IPS-15b (cell line): ENCODE measurements around the gene SPHK1.
"Not testable (repeated sequence)": the region's sequence is repeated elsewhere in the genome, so short reads cannot be mapped to it uniquely, and the experiment has no call there.

ENCODE experiments used
- H3K27me3 ChIP-seq: one replicate; pipeline ENCODE4 v1.6.1; 2013; ENCODE audit warnings: low read length; ENCODE audit not compliant: control insufficient read depth, insufficient read depth
- H3K36me3 ChIP-seq: one replicate; pipeline ENCODE4 v1.6.1; 2013; ENCODE audit warnings: low read length; ENCODE audit not compliant: control insufficient read depth, insufficient read depth
- H3K4me1 ChIP-seq: one replicate; pipeline ENCODE4 v1.6.1; 2013; ENCODE audit warnings: mild to moderate bottlenecking, low read length; ENCODE audit not compliant: control insufficient read depth, insufficient read depth
- H3K4me3 ChIP-seq: one replicate; pipeline ENCODE4 v1.5.1; 2013; ENCODE audit warnings: low read depth, low read length
- H3K9ac ChIP-seq: one replicate; pipeline ENCODE4 v1.6.1; 2013; ENCODE audit warnings: low read depth, mild to moderate bottlenecking, low read length
- H3K9me3 ChIP-seq: one replicate; pipeline ENCODE4 v1.6.1; 2013; ENCODE audit warnings: mild to moderate bottlenecking, low read length; ENCODE audit not compliant: control insufficient read depth, insufficient read depth

Gene SPHK1

DNA sequence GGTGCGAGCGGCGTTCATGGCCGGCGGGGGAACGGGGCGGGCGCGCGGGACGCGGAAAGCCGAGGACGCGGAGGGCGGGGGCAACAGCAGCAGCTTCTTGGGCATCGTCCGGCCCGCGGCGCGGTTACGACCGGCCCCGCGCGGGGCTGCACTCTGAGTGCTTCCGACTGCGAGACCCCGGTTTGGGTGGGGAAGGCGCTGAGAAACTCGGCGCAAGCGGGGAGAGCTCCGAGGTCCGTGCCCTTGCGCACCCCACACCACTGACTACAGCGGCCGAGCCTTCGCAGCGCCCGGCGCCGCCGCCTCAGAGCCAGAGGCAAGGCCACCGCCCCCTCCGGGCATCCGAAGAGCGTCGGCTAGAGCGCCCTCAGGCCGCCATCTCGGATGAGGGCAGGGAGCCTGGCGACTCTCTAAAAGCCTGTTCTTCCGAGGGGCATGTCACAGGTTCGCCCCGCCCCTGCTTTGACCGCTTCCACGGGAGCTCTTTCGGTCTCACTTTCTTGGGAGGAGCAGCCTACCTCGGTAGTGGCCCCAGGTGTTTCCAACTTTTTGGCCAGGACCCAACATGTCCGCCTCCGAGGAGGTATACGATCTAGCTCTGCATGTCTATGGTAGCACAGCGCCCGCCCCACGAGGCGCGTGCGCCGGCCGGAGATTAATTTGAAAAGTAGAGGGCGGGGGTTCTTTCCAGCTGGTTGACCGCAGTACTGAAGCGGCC is 30.7 kb upstream of the SPHK1 start, which contains the start of gene PRPSAP1:
Gene PRPSAP1 (minus strand): TSS at position 318 of the 718 bp plus-strand sequence. CDS start 213 bp downstream, at position 105.
- H3K4me1 ChIP-seq: no peaks in the 10 kb centered on the region

DNA sequence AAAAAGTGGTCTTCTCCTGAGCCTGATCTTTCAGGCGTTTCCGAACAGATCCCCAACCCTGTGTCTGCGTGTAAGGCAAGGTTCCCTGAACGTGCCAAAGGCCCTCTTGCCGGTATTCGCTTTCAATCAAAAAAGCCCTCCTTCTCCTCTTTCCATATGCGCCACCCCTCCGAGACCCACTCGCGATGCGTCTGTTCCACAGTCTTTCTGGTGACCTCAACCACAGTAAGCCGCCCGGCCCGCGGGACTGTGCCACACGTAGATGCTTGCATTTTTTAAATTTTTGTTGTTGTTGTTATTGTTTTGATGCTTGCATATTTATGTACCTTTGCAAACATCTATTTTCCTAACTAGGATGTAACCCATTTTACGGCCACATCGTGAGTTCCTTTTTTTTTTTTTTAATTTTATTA is 30.1 kb upstream of the SPHK1 start:
- Histone ChIP-seq H3K4me1 (no peaks in the 10 kb centered on the region), H3K4me3 (peak overlapping the region; percentile 57), H3K36me3 (no peaks in the 10 kb centered on the region), H3K27me3 (no peaks in the 10 kb centered on the region), H3K9ac (peak overlapping the region; percentile 32), H3K9me3 (no peaks in the 10 kb centered on the region)

More for the DNA sequence above, 30.7 kb upstream of the SPHK1 start, which contains the start of gene PRPSAP1:
- H3K9ac ChIP-seq: peak within 1 kb of the TSS; percentile 90
- no peaks in the 10 kb centered on the region for H3K9me3 ChIP-seq
- no peaks in the 10 kb centered on the region for H3K27me3 ChIP-seq
- H3K4me3 ChIP-seq: peak within 1 kb of the TSS; percentile 57
- no peaks in the 10 kb centered on the region for H3K36me3 ChIP-seq

DNA sequence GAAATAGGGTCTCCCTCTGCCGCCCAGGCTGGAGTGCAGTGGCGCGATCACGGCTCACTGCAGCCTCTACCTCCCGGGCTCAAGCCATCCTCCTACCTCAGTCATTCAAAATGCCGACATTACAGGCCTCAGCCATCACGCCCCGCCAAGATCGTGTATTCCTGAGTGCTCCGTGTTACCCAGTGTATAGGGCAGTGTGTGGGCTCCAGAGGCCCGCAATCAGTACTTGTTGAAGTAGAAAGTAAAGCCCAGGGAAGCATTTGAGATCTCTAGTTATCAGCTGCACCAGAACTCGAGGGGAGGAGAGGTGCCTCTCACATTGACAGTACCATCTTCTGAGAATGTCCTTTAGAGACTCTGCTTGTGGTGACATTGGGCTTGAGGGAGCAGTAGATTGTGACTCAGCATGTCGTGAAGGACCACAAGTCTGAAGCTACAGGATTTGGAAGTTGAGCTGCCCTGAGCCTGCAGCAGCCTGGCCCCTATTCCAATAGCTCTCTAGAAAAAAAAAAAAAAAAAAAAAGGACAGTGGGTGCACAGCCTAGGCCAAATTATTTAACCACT is 29.6 kb upstream of the SPHK1 start:
- Histone ChIP-seq H3K4me3 (no peak overlapping the region), H3K27me3 (no peaks in the 10 kb centered on the region), H3K4me1 (no peaks in the 10 kb centered on the region), H3K9ac (no peak overlapping the region), H3K9me3 (no peaks in the 10 kb centered on the region), H3K36me3 (no peaks in the 10 kb centered on the region)

DNA sequence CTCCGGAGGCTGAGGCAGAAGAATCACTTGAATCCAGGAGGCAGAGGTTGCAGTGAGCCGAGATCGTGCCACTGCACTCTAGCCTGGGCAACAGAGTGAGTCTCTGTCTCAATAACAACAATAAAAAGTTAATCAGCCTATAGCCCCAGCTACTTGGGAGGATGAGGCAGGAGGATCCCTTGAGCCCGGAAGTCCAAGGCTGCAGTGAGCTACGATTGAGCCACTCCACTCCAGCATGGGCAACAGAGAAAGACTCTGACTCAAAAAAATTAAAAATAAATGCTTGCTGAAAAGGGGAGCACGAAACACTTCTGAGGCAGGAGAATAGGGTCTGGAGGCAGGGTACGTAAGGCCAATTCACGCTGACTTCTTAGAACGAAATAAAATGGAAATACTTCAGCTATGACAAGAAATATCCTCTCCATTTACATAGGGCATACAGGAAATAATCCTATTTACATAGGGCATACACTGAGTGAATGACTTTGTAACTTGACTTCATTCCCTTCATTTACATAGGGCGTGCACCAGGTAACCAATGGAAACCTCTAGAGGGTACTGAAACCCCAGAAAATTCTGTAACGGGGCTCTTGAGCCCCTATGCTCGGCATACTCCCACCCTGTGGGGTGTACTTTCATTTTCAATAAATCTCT is 27.5 kb upstream of the SPHK1 start:
- no peaks in the 10 kb centered on the region for H3K4me1 ChIP-seq
- H3K4me3 ChIP-seq: no peak overlapping the region
- no peaks in the 10 kb centered on the region for H3K36me3 ChIP-seq
- no peaks in the 10 kb centered on the region for H3K9me3 ChIP-seq
- no peaks in the 10 kb centered on the region for H3K27me3 ChIP-seq
- no peak overlapping the region for H3K9ac ChIP-seq

- H3K4me3 ChIP-seq: no peak overlapping the region
- no peak overlapping the region for H3K9ac ChIP-seq
- H3K36me3 ChIP-seq: no peaks in the 10 kb centered on the region
- no peaks in the 10 kb centered on the region for H3K4me1 ChIP-seq
- H3K27me3 ChIP-seq: no peaks in the 10 kb centered on the region
- no peaks in the 10 kb centered on the region for H3K9me3 ChIP-seq
These were observed 26.7 kb upstream of the SPHK1 start for GRCh38 chr17:76357597-76358158.

- no peak overlapping the region for H3K9ac ChIP-seq
- H3K27me3 ChIP-seq: no peaks in the 10 kb centered on the region
- no peaks in the 10 kb centered on the region for H3K4me1 ChIP-seq
- no peaks in the 10 kb centered on the region for H3K36me3 ChIP-seq
- H3K4me3 ChIP-seq: no peak overlapping the region
- H3K9me3 ChIP-seq: no peaks in the 10 kb centered on the region
These were observed 25.0 kb upstream of the SPHK1 start for GRCh38 chr17:76359375-76359774.

DNA sequence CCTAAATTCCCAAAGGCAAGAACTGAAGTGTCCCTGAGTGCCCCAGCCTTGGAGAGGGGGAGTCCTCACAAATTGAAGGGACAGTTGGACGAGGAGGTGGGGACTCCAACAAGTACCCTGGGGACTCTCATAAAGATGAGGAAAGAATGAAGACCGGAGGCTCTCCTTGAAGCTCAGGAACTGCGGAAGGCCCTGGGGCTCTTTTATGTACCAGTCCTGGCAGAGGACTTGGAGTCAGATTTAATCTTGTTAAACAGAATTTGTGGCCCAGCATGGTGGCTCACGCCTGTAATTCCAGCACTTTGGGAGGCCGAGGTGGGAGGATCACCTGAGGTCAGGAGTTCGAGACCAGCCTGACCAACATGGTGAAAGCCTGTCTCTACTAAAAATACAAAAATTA is 24.6 kb upstream of the SPHK1 start:
- H3K27me3 ChIP-seq, H3K4me3 ChIP-seq, H3K9ac ChIP-seq, H3K9me3 ChIP-seq, H3K36me3 ChIP-seq, H3K4me1 ChIP-seq: not testable (repeated sequence)

- Histone ChIP-seq H3K4me1 (no peaks in the 10 kb centered on the region), H3K27me3 (no peaks in the 10 kb centered on the region)
These were observed 23.9 kb upstream of the SPHK1 start for GRCh38 chr17:76360461-76360860.

GRCh38 chr17:76363107-76363842 is 21.1 kb upstream of the SPHK1 start:
- H3K9me3 ChIP-seq: no peaks in the 10 kb centered on the region
- no peaks in the 10 kb centered on the region for H3K36me3 ChIP-seq
- no peak overlapping the region for H3K4me3 ChIP-seq
- no peak overlapping the region for H3K9ac ChIP-seq
- H3K4me1 ChIP-seq: peaks cover 3% of the 10 kb centered on the region
- no peaks in the 10 kb centered on the region for H3K27me3 ChIP-seq

More at GRCh38 chr17:76360461-76360860, 23.9 kb upstream of the SPHK1 start:
- H3K9ac ChIP-seq: no peak overlapping the region
- H3K9me3 ChIP-seq: no peaks in the 10 kb centered on the region
- no peaks in the 10 kb centered on the region for H3K36me3 ChIP-seq
- H3K4me3 ChIP-seq: no peak overlapping the region

DNA sequence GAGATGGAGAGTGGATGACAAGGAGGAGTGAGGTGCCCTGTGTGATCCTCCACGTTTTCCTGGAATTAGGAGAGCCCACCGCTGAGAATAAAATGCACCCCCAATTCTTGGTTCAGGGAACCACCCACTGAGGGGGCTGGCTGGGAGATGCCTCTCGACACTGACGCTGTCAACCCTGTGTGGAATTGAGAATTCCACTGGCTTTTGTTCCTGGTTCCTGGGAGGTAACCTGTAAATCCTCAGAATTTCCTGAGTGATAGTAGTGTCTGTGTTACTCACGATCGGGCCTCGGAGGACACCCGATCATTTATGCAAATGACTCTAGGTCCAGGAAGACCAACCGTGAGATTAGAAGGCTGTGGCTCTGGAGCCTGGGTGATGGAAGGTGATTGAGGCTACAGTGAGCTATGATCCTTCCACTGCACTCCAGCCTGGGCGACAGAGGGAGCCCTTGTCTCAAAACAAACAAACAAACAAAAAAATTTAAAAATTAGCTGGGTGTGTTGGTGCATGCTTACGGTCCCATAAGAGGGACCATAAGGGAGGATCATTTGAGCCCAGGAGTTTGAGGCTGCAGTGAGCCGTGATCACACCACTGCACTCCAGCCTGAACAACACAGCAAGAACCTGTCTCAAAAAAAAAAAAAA is 19.0 kb upstream of the SPHK1 start:
- Histone ChIP-seq H3K9ac (no peak overlapping the region), H3K27me3 (no peaks in the 10 kb centered on the region), H3K4me3 (no peak overlapping the region), H3K9me3 (no peaks in the 10 kb centered on the region), H3K36me3 (no peaks in the 10 kb centered on the region), H3K4me1 (peaks cover 3% of the 10 kb centered on the region)

DNA sequence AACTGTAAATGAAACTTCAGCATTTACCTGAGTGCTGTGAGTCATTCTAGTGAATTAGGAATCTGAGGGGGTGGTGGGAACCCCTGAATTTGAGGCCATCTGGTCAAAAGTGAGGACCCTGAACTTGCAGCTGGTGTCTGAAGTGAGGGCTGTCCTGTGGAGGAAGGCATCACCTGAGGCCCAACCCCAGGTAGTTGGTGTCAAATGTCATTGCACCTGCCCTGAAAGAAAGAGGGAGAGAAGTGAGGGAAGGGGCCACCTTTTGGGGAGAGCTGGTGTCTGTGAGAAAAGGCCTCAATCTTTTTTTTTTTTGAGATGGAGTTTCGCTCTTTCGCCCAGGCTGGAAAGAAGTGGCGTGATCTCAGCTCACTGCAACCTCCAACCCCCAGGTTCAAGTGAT is 18.2 kb upstream of the SPHK1 start:
- Histone ChIP-seq H3K27me3 (no peaks in the 10 kb centered on the region), H3K4me3 (no peak overlapping the region), H3K9ac (no peak overlapping the region), H3K4me1 (peaks cover 3% of the 10 kb centered on the region), H3K36me3 (no peaks in the 10 kb centered on the region), H3K9me3 (no peaks in the 10 kb centered on the region)
